Measurements from ENCODE around the gene TRIM46. TPM values are rescaled to one million over a fixed set of nuclear protein-coding genes. Genes with fewer than 3 reads are reported as not detected.

Gene TRIM46
- total and polyA plus RNA-seq, 9 of the 15 experiments (the other 6 are each of a cell fraction or from before 2014, with no cell fraction given), result 0.05 to 0.60 (median 0.16) TPM; not detected in 3

- TF ChIP-seq ZNF512 (tag; IDR thresholded peaks at IDR 0.05) (no peak), TCF7L2 (IDR thresholded peaks at IDR 0.05; ENCODE audit: low read depth, low read length) (no peak), ZNF445 (CRISPR knock-in tag; IDR thresholded peaks at IDR 0.05; ENCODE audit: low read depth) (no peak), ZNF140 (CRISPR knock-in tag; IDR thresholded peaks at IDR 0.05) (no peak), HINFP (tag; conservative IDR thresholded peaks at IDR 0.05; ENCODE audit: low read depth) (peak; percentile 97), KAT7 (CRISPR knock-in tag; IDR thresholded peaks at IDR 0.05; ENCODE audit: borderline replicate concordance) (peak; percentile 97), CTBP1 (IDR thresholded peaks at IDR 0.05; ENCODE audit: borderline replicate concordance) (peak; percentile 90), BRD4 (IDR thresholded peaks at IDR 0.05) (no peak), MTA1 (IDR thresholded peaks at IDR 0.05; ENCODE audit: borderline replicate concordance) (peak; percentile 39; the same call in 1 of the 2 replicates), BRD9 (IDR thresholded peaks at IDR 0.05; ENCODE audit: low read depth, partially characterized antibody) (no peak), YBX1 (IDR thresholded peaks at IDR 0.05) (no peak), HDAC8 (tag; IDR thresholded peaks at IDR 0.05) (no peak)
- TF ChIP-seq, protein P1, sequence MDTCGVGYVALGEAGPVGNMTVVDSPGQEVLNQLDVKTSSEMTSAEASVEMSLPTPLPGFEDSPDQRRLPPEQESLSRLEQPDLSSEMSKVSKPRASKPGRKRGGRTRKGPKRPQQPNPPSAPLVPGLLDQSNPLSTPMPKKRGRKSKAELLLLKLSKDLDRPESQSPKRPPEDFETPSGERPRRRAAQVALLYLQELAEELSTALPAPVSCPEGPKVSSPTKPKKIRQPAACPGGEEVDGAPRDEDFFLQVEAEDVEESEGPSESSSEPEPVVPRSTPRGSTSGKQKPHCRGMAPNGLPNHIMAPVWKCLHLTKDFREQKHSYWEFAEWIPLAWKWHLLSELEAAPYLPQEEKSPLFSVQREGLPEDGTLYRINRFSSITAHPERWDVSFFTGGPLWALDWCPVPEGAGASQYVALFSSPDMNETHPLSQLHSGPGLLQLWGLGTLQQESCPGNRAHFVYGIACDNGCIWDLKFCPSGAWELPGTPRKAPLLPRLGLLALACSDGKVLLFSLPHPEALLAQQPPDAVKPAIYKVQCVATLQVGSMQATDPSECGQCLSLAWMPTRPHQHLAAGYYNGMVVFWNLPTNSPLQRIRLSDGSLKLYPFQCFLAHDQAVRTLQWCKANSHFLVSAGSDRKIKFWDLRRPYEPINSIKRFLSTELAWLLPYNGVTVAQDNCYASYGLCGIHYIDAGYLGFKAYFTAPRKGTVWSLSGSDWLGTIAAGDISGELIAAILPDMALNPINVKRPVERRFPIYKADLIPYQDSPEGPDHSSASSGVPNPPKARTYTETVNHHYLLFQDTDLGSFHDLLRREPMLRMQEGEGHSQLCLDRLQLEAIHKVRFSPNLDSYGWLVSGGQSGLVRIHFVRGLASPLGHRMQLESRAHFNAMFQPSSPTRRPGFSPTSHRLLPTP (IDR thresholded peaks at IDR 0.05; ENCODE audit: borderline replicate concordance, extremely low read depth, insufficient read length), result no peak
- TF ChIP-seq, protein P2, sequence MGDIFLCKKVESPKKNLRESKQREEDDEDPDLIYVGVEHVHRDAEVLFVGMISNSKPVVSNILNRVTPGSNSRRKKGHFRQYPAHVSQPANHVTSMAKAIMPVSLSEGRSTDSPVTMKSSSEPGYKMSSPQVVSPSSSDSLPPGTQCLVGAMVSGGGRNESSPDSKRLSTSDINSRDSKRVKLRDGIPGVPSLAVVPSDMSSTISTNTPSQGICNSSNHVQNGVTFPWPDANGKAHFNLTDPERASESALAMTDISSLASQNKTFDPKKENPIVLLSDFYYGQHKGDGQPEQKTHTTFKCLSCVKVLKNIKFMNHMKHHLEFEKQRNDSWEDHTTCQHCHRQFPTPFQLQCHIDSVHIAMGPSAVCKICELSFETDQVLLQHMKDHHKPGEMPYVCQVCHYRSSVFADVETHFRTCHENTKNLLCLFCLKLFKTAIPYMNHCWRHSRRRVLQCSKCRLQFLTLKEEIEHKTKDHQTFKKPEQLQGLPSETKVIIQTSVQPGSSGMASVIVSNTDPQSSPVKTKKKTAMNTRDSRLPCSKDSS (IDR thresholded peaks at IDR 0.05; ENCODE audit: low read depth, partially characterized antibody), result peak; percentile 16
- TF ChIP-seq, protein P3, sequence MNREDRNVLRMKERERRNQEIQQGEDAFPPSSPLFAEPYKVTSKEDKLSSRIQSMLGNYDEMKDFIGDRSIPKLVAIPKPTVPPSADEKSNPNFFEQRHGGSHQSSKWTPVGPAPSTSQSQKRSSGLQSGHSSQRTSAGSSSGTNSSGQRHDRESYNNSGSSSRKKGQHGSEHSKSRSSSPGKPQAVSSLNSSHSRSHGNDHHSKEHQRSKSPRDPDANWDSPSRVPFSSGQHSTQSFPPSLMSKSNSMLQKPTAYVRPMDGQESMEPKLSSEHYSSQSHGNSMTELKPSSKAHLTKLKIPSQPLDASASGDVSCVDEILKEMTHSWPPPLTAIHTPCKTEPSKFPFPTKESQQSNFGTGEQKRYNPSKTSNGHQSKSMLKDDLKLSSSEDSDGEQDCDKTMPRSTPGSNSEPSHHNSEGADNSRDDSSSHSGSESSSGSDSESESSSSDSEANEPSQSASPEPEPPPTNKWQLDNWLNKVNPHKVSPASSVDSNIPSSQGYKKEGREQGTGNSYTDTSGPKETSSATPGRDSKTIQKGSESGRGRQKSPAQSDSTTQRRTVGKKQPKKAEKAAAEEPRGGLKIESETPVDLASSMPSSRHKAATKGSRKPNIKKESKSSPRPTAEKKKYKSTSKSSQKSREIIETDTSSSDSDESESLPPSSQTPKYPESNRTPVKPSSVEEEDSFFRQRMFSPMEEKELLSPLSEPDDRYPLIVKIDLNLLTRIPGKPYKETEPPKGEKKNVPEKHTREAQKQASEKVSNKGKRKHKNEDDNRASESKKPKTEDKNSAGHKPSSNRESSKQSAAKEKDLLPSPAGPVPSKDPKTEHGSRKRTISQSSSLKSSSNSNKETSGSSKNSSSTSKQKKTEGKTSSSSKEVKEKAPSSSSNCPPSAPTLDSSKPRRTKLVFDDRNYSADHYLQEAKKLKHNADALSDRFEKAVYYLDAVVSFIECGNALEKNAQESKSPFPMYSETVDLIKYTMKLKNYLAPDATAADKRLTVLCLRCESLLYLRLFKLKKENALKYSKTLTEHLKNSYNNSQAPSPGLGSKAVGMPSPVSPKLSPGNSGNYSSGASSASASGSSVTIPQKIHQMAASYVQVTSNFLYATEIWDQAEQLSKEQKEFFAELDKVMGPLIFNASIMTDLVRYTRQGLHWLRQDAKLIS (CRISPR knock-in tag; IDR thresholded peaks at IDR 0.05), result 0 out of 2 replicates have a peak, but pooled peaks have one; percentile 67
Measured at GRCh38 chr1:155172732-155173477, 744 bp upstream of the TRIM46 start, which contains the start of gene KRTCAP2 (continued).
